Measurements from ENCODE around the gene ATM. TPM values are rescaled to one million over a fixed set of nuclear protein-coding genes. Genes with fewer than 3 reads are reported as not detected.

ATM gene
- total RNA-seq, 4 donors from 2014 or later = 107 to 120 (median 109) TPM

DNA sequence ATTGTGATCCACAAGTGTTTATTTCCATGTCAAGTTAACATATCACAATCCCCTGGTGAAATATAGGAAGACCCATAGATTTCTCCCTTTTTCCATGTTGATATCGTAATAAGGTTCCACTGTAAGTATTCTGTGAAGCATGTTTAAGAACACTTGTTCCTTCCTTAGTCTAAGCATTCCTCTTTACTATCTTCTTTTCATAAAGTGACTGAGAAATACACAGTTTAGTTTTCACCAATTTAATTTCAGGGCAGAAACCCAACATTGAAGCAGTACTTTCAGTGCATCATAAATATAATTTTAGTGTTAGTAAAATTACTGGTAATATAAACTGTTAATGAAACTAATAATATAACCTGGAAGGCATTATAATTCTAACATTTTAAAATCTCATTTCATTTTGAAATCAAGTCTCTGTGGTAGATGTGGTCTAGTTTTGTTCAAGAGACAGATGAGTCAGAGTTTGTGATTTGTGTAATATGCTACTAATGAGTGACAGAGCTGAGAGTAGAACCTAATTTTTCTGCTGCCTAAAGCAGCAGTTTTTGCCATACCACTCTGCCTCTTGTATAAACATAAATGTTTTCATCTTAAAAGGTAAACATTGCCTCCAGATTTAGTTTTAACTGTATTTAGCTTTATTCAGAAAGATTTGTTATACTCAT, 79.4 kb downstream of the ATM start:
- H3K9me3 ChIP-seq = no peaks in the 10 kb centered on the region
- H3K27ac ChIP-seq = no peak overlapping the region
- no peaks in the 10 kb centered on the region for H3K27me3 ChIP-seq
- peaks cover 0 to 92% (median 6%) of the 10 kb centered on the region in 3 donors for H3K36me3 ChIP-seq
- 95 to 100% methylated on average over 1 of the region's 1 CpG for WGBS, 2 donors
- TF ChIP-seq, protein P1, sequence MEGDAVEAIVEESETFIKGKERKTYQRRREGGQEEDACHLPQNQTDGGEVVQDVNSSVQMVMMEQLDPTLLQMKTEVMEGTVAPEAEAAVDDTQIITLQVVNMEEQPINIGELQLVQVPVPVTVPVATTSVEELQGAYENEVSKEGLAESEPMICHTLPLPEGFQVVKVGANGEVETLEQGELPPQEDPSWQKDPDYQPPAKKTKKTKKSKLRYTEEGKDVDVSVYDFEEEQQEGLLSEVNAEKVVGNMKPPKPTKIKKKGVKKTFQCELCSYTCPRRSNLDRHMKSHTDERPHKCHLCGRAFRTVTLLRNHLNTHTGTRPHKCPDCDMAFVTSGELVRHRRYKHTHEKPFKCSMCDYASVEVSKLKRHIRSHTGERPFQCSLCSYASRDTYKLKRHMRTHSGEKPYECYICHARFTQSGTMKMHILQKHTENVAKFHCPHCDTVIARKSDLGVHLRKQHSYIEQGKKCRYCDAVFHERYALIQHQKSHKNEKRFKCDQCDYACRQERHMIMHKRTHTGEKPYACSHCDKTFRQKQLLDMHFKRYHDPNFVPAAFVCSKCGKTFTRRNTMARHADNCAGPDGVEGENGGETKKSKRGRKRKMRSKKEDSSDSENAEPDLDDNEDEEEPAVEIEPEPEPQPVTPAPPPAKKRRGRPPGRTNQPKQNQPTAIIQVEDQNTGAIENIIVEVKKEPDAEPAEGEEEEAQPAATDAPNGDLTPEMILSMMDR (IDR thresholded peaks at IDR 0.05) = no peak
- TF ChIP-seq EP300 (IDR thresholded peaks at IDR 0.05) (no peak), POLR2A (IDR thresholded peaks at IDR 0.05) (no peak)
- H3K4me1 ChIP-seq = no peaks in the 10 kb centered on the region
- H3K4me3 ChIP-seq = no peak overlapping the region
- no peak for DNase-seq (ENCODE audit: low spot score in 2 of 2)

DNA sequence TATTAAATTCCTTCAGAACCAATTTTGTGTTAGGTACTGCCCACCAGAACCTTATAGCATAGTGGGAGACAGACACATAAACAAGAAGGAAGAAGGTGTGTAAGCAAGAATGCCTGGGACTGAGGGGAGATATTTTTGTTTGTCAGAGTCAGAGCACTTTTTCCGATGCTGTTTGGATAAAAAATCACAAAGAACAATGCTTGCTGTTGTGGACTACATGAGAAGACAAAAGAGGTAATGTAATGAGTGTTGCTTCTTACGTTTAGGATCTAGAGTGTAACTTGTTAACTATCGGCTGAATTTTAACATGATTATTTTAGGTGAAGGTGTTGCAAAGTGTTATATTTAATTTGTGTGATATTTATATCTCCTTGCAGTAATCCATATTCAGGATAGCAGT, 84.9 kb downstream of the ATM start:
- H3K27ac ChIP-seq = no peak overlapping the region
- H3K27me3 ChIP-seq = no peaks in the 10 kb centered on the region
- 63 to 64% methylated on average over 3 of the region's 3 CpGs for WGBS, 2 donors
- no peak overlapping the region for H3K4me3 ChIP-seq
- H3K4me1 ChIP-seq = no peaks in the 10 kb centered on the region
- peaks cover 0 to 71% (median 6%) of the 10 kb centered on the region in 3 donors for H3K36me3 ChIP-seq
- no peaks in the 10 kb centered on the region for H3K9me3 ChIP-seq
- TF ChIP-seq, protein P1 (IDR thresholded peaks at IDR 0.05) = no peak
- no peak for TF ChIP-seq POLR2A (IDR thresholded peaks at IDR 0.05)
- no peak for TF ChIP-seq EP300 (IDR thresholded peaks at IDR 0.05)
- DNase-seq (ENCODE audit: low spot score in 2 of 2) = no peak

DNA sequence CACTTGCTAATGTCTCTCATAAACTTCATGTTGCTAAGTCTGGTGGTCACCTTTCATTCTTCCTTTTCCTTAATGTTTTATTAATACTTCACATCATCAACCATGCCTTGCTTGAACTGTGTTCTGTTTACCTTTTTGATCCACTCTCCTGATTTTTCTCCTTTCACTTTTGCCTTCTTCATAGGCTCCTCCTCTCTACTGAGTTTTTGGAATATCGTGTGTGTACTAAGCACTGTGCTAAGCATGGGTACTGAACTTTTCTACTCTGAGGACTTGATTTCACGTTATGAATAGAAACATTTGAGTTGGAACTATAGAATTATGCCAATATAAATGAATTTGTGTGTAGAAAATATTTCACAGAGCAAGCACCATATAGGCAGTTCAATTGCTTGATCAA, 90.6 kb downstream of the ATM start:
- 61 to 62% methylated on average over 2 of the region's 2 CpGs for WGBS, 2 donors
- no peak for DNase-seq (ENCODE audit: low spot score in 2 of 2)
- Histone ChIP-seq H3K4me3 (no peak overlapping the region), H3K4me1 (no peaks in the 10 kb centered on the region), H3K27me3 (no peaks in the 10 kb centered on the region), H3K27ac (no peak overlapping the region), H3K36me3 (peaks cover 0 to 78% (median 9%) of the 10 kb centered on the region in 3 donors), H3K9me3 (no peaks in the 10 kb centered on the region)
- TF ChIP-seq EP300 (IDR thresholded peaks at IDR 0.05) (no peak), POLR2A (IDR thresholded peaks at IDR 0.05) (no peak)
- TF ChIP-seq, protein P1 (IDR thresholded peaks at IDR 0.05) = no peak

DNA sequence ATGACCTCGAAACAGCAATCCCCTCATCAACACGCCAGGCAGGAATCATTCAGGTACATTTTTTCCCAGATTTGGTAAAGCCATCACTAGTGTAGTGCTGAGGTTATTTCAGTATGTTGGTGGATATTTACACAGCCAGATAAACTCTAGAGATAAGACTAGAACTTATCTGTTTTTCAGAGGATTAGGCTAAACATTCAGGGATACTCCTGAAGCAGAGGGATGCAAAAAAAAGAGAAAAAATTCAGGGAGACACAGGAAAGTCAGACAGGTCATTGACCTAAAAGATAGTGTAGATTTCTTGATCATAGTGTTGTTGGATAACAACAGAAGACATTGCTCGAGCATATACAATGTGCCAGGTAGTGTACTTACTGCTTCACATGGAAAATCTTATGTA, 93.2 kb downstream of the ATM start:
- Histone ChIP-seq H3K4me1 (no peaks in the 10 kb centered on the region), H3K36me3 (peaks cover 3 to 91% (median 12%) of the 10 kb centered on the region in 3 donors), H3K27me3 (no peaks in the 10 kb centered on the region), H3K4me3 (no peak overlapping the region), H3K9me3 (no peaks in the 10 kb centered on the region), H3K27ac (no peak overlapping the region)
- no peak for TF ChIP-seq EP300 (IDR thresholded peaks at IDR 0.05)
- TF ChIP-seq POLR2A (IDR thresholded peaks at IDR 0.05) = no peak
- TF ChIP-seq, protein P1 (IDR thresholded peaks at IDR 0.05) = no peak
- DNase-seq (ENCODE audit: low spot score in 2 of 2) = no peak
- WGBS, 2 donors = 95 to 97% methylated on average over 3 of the region's 3 CpGs

DNA sequence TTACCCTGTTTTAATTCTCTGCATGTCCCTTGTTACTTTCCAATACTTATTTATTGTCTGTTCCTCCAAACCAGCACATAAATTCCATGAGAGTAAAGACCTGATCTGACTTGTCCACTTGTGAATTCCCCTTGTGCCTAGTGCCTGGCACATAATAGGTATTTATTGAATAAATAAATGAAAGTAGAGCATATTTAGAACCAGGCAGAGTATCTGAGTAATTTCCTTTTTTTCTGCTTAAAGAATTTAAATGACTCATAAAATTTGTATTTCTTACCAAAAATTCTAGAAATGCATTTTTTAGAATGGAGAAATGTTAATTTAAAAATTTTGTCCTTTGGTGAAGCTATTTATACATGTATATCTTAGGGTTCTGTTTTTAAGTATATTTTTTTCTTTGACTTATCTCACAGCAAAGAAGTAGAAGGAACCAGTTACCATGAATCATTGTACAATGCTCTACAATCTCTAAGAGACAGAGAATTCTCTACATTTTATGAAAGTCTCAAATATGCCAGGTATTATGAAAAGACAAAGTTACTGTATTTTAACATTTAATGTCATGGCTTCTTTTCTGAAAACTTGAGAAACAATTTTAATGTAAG, 96.8 kb downstream of the ATM start:
- DNase-seq (ENCODE audit: low spot score in 2 of 2) = no peak
- Histone ChIP-seq H3K27ac (no peak overlapping the region), H3K27me3 (no peaks in the 10 kb centered on the region), H3K9me3 (no peaks in the 10 kb centered on the region), H3K4me3 (no peak overlapping the region), H3K36me3 (peaks cover 3 to 76% (median 20%) of the 10 kb centered on the region in 3 donors), H3K4me1 (peaks cover 0 to 5% (median 0%) of the 10 kb centered on the region in 4 donors)
- TF ChIP-seq, protein P1 (IDR thresholded peaks at IDR 0.05) = no peak
- TF ChIP-seq POLR2A (IDR thresholded peaks at IDR 0.05) = no peak
